Mucosa of descending colon (tissue), 3 donors: ENCODE results near the gene CARMIL1. TPM values are rescaled to one million over a fixed set of nuclear protein-coding genes. Genes with fewer than 3 reads are reported as not detected.

Source experiments
- ATAC-seq: fragments of 200-7000 bp; cut with Tn5 transposase; one replicate; pipeline ENCODE4 v1.9.1; 2020; ENCODE audit warnings: mild to moderate bottlenecking, moderate library complexity
- DNase-seq, 3 donors: peaks; one replicate each; pipeline ENCODE4 v3.0.0-alpha.2; 2020
- H3K36me3 ChIP-seq: fragments of 200-600 bp; one replicate; pipeline ENCODE4 v1.8.0; 2021; ENCODE audit warnings: low read depth, mild to moderate bottlenecking
- H3K4me1 ChIP-seq: fragments of 200-600 bp; one replicate; pipeline ENCODE4 v1.8.0; 2021; ENCODE audit warnings: low read depth, mild to moderate bottlenecking
- H3K4me3 ChIP-seq: fragments of 200-600 bp; one replicate; pipeline ENCODE4 v1.8.0; 2021; ENCODE audit warnings: mild to moderate bottlenecking
- H3K9me3 ChIP-seq: fragments of 200-600 bp; one replicate; pipeline ENCODE4 v1.8.0; 2021; ENCODE audit warnings: mild to moderate bottlenecking
- intact Hi-C, 2 donors: fragments of 100-400 bp; cut with DNase I in 1 of 2; cut with micrococcal nuclease in 1 of 2; formaldehyde crosslinking; loops; one replicate each; pipeline versions ENCODE4 v1.11.0 to v1.11.1; 2022; cut with DNase I, micrococcal nuclease
- total RNA-seq, 3 donors: library from RNA; stranded (reverse); fragmentation: NEBNext Ultra II Directional in 2 of 3; extraction: Animal tissue kit (Norgen Biotek cat#: 25700) in 2 of 3; gene quantifications; one replicate each; pipeline versions ENCODE4 v1.2.1 to v1.2.4, GENCODE V29; 2021 to 2023
- TF ChIP-seq, protein P1 (sequence below): fragments of 200-600 bp; IDR thresholded peaks from one replicate; pipeline ENCODE4 v1.8.0; 2022; ENCODE audit warnings: antibody characterized with exemption, mild to moderate bottlenecking
- donor health status: DM: no; HTN: no; CAD: no; lungs with moderate emphysema.
- donor health status: DM: no; HTN: no; CAD: no.
- donor health status: DM: no; HTN: yes; CAD: no.

CARMIL1 gene
- total RNA-seq, 3 donors from 2014 or later, result 21.8 to 61.0 (median 44.8) TPM

DNA sequence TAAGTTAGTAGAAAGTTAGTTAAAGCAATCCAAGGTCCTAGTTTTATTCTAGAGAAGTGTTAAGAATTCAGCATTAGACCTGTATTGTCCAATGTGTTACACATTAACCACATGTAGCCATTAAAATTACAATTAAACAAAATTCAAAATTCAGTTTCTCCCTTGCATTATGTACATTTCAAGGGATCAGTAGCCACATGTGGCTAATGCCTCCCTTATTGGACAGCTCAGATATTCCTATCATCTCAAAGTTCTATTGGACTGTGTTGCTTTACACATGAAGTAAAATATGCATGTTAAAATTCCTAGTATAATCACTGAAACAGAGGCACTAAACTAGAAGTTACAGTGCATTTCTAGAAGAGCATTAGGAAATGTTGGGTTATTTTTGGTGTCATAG, 265.7 kb downstream of the CARMIL1 start:
- H3K9me3 ChIP-seq, result no peaks in the 10 kb centered on the region
- H3K4me3 ChIP-seq, result no peak overlapping the region
- TF ChIP-seq, protein P1, sequence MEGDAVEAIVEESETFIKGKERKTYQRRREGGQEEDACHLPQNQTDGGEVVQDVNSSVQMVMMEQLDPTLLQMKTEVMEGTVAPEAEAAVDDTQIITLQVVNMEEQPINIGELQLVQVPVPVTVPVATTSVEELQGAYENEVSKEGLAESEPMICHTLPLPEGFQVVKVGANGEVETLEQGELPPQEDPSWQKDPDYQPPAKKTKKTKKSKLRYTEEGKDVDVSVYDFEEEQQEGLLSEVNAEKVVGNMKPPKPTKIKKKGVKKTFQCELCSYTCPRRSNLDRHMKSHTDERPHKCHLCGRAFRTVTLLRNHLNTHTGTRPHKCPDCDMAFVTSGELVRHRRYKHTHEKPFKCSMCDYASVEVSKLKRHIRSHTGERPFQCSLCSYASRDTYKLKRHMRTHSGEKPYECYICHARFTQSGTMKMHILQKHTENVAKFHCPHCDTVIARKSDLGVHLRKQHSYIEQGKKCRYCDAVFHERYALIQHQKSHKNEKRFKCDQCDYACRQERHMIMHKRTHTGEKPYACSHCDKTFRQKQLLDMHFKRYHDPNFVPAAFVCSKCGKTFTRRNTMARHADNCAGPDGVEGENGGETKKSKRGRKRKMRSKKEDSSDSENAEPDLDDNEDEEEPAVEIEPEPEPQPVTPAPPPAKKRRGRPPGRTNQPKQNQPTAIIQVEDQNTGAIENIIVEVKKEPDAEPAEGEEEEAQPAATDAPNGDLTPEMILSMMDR, result no peak
- DNase-seq (no peak), ATAC-seq (no peak)
- intact Hi-C loops, result no loop called here
- no peaks in the 10 kb centered on the region for H3K4me1 ChIP-seq
- H3K36me3 ChIP-seq, result no peaks in the 10 kb centered on the region

DNA sequence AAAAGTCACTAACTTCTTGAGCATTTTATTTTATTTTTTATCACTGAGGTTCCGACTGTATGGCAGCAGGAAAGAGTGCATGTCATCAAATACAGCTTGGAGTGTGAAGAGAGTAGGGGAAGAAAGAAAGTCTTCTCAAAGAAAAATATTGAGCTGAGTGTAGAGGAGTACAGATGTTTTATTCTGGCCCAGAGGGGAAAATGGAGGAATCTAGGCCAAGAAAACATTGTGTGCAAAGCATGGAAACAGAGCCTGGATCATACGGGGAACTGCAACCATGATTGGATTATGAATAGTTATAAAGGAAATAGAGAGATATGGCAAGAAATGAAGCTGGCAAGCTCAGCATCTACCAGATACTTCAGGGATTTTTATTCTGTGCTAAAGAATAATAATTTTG, 268.6 kb downstream of the CARMIL1 start:
- H3K4me3 ChIP-seq, result no peak overlapping the region
- DNase-seq (no peak), ATAC-seq (no peak)
- H3K36me3 ChIP-seq, result no peaks in the 10 kb centered on the region
- no peaks in the 10 kb centered on the region for H3K9me3 ChIP-seq
- no peaks in the 10 kb centered on the region for H3K4me1 ChIP-seq
- TF ChIP-seq, protein P1, result no peak
- intact Hi-C loops, result no loop called here

DNA sequence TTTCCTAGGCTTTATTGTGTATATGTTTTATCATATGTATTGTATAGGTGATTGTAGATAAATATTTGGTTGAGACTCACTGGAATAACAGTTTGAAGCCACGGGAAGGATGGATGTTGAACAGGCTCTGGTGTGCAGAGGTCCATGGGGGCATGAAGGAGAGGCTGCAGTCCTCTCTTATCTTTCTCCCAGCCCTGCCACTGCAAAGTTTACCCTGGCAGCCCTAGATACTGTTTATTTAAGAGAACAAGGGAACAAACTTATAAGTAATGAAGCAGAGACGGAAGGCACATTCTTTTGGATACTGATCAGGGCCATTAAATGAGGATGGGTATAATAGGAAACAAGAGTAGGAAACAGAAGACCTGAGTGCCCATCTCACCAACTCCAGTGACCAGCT, 269.3 kb downstream of the CARMIL1 start:
- TF ChIP-seq, protein P1, result no peak
- H3K4me1 ChIP-seq, result no peaks in the 10 kb centered on the region
- no peaks in the 10 kb centered on the region for H3K36me3 ChIP-seq
- H3K4me3 ChIP-seq, result no peak overlapping the region
- intact Hi-C loops, result no loop called here
- DNase-seq, result no peak
- no peaks in the 10 kb centered on the region for H3K9me3 ChIP-seq
- ATAC-seq, result no peak

DNA sequence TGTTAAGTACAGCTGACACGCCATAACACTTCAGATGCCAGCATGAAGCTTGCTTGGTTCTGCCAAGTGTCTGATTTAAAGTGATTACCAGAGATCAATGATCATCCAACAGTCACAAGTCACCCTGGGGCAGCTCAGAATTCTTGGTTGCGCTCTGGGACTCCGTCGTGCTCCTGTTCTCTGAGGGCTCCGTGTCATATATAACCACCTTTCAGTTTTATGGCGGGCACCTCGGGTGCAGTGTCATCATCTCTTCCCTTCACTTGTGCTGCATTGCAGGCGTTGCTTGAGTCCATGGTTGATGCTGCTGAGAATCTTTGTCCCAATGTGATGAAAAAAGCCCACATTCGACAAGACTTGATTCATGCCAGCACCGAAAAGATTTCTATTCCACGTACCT, 271.5 kb downstream of the CARMIL1 start:
- Histone ChIP-seq H3K9me3 (no peaks in the 10 kb centered on the region), H3K36me3 (no peaks in the 10 kb centered on the region), H3K4me1 (no peaks in the 10 kb centered on the region), H3K4me3 (no peak overlapping the region)
- no peak for ATAC-seq
- DNase-seq, result no peak
- TF ChIP-seq, protein P1, result no peak
- intact Hi-C loops, result no loop called here

DNA sequence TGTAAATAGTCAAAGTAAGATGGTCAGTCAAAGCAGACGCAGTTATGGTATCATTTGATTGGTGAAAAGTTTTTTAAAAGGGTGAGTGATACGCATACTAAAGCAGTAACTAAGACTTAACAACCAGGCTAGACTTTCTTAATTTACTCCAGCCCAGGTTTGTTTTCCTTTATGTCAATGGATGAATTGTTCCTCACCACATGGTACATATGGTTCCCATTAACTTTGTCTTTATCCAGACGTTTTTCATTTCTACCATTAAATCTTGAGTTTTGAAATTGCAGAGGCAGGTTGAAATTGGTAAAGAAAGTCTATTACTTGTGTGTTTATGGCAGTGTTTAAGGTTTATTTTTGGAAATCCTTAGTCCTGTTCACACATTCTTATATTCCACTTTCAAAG, 274.3 kb downstream of the CARMIL1 start:
- H3K4me3 ChIP-seq, result no peak overlapping the region
- TF ChIP-seq, protein P1, result no peak
- no peaks in the 10 kb centered on the region for H3K9me3 ChIP-seq
- intact Hi-C loops, result no loop called here
- H3K4me1 ChIP-seq, result no peaks in the 10 kb centered on the region
- ATAC-seq, result no peak
- H3K36me3 ChIP-seq, result no peaks in the 10 kb centered on the region
- DNase-seq, result no peak

DNA sequence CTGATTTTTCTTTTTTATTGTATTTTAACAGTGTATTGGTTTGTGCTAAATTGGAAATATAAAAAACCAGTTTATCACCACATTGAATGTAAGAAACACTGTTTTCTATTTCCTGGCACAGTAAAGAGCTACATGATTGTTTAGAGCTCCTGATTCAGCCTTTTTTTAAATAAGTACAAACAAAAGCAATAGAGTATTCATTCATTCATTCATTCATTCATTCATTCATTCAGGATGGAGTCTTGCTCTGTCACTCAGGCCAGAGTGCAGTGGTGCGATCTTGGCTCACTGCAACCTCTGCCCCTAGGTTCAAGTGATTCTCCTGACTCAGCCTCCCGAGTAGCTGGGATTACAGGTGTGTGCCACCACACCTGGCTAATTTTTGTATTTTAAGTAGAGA, 276.0 kb downstream of the CARMIL1 start:
- ATAC-seq, result no peak
- H3K9me3 ChIP-seq, result no peaks in the 10 kb centered on the region
- H3K4me3 ChIP-seq, result no peak overlapping the region
- no peak for DNase-seq
- no peaks in the 10 kb centered on the region for H3K4me1 ChIP-seq
- no peaks in the 10 kb centered on the region for H3K36me3 ChIP-seq
- intact Hi-C loops, result no loop called here
- TF ChIP-seq, protein P1, result no peak
